ENCODE results near the gene DOCK2. TPM values are rescaled to one million over a fixed set of nuclear protein-coding genes. Genes with fewer than 3 reads are reported as not detected.
"Not testable (repeated sequence)": the region's sequence is repeated elsewhere in the genome, so short reads cannot be mapped to it uniquely, and the experiment has no call there.

Gene DOCK2
- total RNA-seq, 2 experiments from 2014 or later, result 189 to 198 TPM

- CTCF ChIA-PET, result interaction anchor here (0.8 kb wide), 1 partner anchor 20 kb away, joined by 3 read pairs; no protein-coding TSS in a partner anchor
- Mint-ChIP-seq H3K4me3 (no peak overlapping the region), H3K27ac (no peak overlapping the region), H3K27me3 (no peaks in the 10 kb centered on the region), H3K4me1 (peaks cover 46% of the 10 kb centered on the region), H3K9me3 (ENCODE audit: low read depth) (no peaks in the 10 kb centered on the region), H3K36me3 (ENCODE audit: low read depth) (peaks cover 52% of the 10 kb centered on the region)
- POLR2A ChIA-PET, result no interaction called here
- ATAC-seq (no peak), DNase-seq (no peak)
- intact Hi-C loops (cut with DNase I, micrococcal nuclease), result loop anchor here in 1 of 2 experiments (5.0 kb wide), 1 partner anchor 184 kb away; the partner anchor contains the start of gene INSYN2B
Observed at GRCh38 chr5:169798438-169798837, 161.4 kb downstream of the DOCK2 start.

GRCh38 chr5:169798906-169799660 is 162.0 kb downstream of the DOCK2 start:
- Mint-ChIP-seq H3K27me3 (no peaks in the 10 kb centered on the region), H3K27ac (no peak overlapping the region), H3K36me3 (ENCODE audit: low read depth) (peaks cover 53% of the 10 kb centered on the region), H3K9me3 (ENCODE audit: low read depth) (no peaks in the 10 kb centered on the region), H3K4me1 (peaks cover 52% of the 10 kb centered on the region), H3K4me3 (no peak overlapping the region)
- no peak for ATAC-seq
- no peak for DNase-seq
- ChIA-PET POLR2A (no interaction called here), CTCF (interaction anchor here (0.8 to 1.5 kb wide), 2 partner anchors 10 to 21 kb away, joined by 3 read pairs; no protein-coding TSS in a partner anchor)
- intact Hi-C loops (cut with DNase I, micrococcal nuclease), result loop anchor here in 1 of 2 experiments (5.0 kb wide), 1 partner anchor 183 kb away; the partner anchor contains the start of gene INSYN2B

- Mint-ChIP-seq H3K4me3 (no peak overlapping the region), H3K4me1 (peaks cover 60% of the 10 kb centered on the region), H3K9me3 (ENCODE audit: low read depth) (no peaks in the 10 kb centered on the region), H3K27ac (peak overlapping the region; percentile 61), H3K27me3 (no peaks in the 10 kb centered on the region), H3K36me3 (ENCODE audit: low read depth) (peaks cover 60% of the 10 kb centered on the region)
- CTCF ChIA-PET, result no interaction called here
- POLR2A ChIA-PET, result no interaction called here
- ATAC-seq (peak; percentile 34), DNase-seq (peak; percentile 16)
- intact Hi-C loops (cut with DNase I, micrococcal nuclease), result no loop called here
Observed at GRCh38 chr5:169801324-169801777, 164.3 kb downstream of the DOCK2 start.

- H3K27me3 Mint-ChIP-seq, result no peaks in the 10 kb centered on the region
- peaks cover 58% of the 10 kb centered on the region for H3K36me3 Mint-ChIP-seq (ENCODE audit: low read depth)
- CTCF ChIA-PET, result no interaction called here
- no peak for DNase-seq
- H3K27ac Mint-ChIP-seq, result peak overlapping the region; percentile 61
- POLR2A ChIA-PET, result no interaction called here
- H3K9me3 Mint-ChIP-seq (ENCODE audit: low read depth), result no peaks in the 10 kb centered on the region
- ATAC-seq, result no peak
- peaks cover 58% of the 10 kb centered on the region for H3K4me1 Mint-ChIP-seq
- H3K4me3 Mint-ChIP-seq, result no peak overlapping the region
- intact Hi-C loops (cut with DNase I, micrococcal nuclease), result no loop called here
Observed at GRCh38 chr5:169801781-169802180, 164.7 kb downstream of the DOCK2 start.

GRCh38 chr5:169803077-169803981 is 166.3 kb downstream of the DOCK2 start:
- ChIA-PET CTCF (interaction anchor here (0.6 to 0.8 kb wide), 3 partner anchors 29 to 854 kb away, joined by 3 to 5 read pairs (median 3); no protein-coding TSS in a partner anchor), POLR2A (interaction anchor here (1.0 kb wide), 1 partner anchor 964 kb away, joined by 6 read pairs; no protein-coding TSS in a partner anchor)
- DNase-seq (no peak), ATAC-seq (no peak)
- Mint-ChIP-seq H3K27me3 (no peaks in the 10 kb centered on the region), H3K9me3 (ENCODE audit: low read depth) (no peaks in the 10 kb centered on the region), H3K4me1 (peaks cover 54% of the 10 kb centered on the region), H3K36me3 (ENCODE audit: low read depth) (peaks cover 60% of the 10 kb centered on the region), H3K27ac (no peak overlapping the region), H3K4me3 (no peak overlapping the region)
- intact Hi-C loops (cut with DNase I, micrococcal nuclease), result no loop called here

DNA sequence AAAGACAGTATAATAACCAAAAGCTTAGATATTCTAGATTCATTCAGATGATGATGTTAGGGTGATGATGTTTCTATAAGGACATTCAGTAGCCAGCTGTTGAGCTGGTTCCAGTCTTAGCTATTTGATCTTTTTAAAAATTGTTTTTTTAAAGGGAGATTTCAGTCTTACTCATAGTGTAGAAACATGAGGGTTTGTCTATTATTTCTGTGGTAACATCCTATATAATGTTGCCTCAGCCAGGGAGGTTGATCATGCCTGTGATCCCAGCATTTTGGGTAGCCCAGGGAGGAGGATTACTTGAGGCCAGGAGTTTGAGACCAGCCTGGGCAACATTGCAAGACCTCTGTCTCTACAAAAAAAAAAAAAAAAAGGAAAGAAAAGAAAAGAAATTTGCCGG is 167.8 kb downstream of the DOCK2 start:
- POLR2A ChIA-PET, result interaction anchor here (0.6 to 1.9 kb wide), 2 partner anchors 221 to 1303 kb away, joined by 7 to 15 read pairs; partner anchors contain the start of gene SPDL1
- ATAC-seq, result peak; percentile 8
- Mint-ChIP-seq H3K36me3 (ENCODE audit: low read depth) (peaks cover 62% of the 10 kb centered on the region), H3K27me3 (no peaks in the 10 kb centered on the region), H3K4me1 (peaks cover 54% of the 10 kb centered on the region), H3K4me3 (peak overlapping the region; percentile 38), H3K27ac (peak overlapping the region; percentile 98), H3K9me3 (ENCODE audit: low read depth) (no peaks in the 10 kb centered on the region)
- CTCF ChIA-PET, result interaction anchor here (0.8 to 1.8 kb wide), 7 partner anchors 10 to 176 kb away, joined by 3 to 4 read pairs (median 3); no protein-coding TSS in a partner anchor
- DNase-seq, result no peak
- intact Hi-C loops (cut with DNase I, micrococcal nuclease), result loop anchor here (1.0 to 5.0 kb wide), 9 partner anchors 102 to 1226 kb away; partner anchors contain the start of genes DOCK2 (in 1 of the 2), PANK3 (in 1 of the 2) and SPDL1 (in 1 of the 2)

GRCh38 chr5:169805527-169805934 is 168.5 kb downstream of the DOCK2 start:
- peaks cover 61% of the 10 kb centered on the region for H3K36me3 Mint-ChIP-seq (ENCODE audit: low read depth)
- peak overlapping the region; percentile 98 for H3K27ac Mint-ChIP-seq
- H3K4me1 Mint-ChIP-seq, result peaks cover 51% of the 10 kb centered on the region
- peak overlapping the region; percentile 38 for H3K4me3 Mint-ChIP-seq
- H3K9me3 Mint-ChIP-seq (ENCODE audit: low read depth), result no peaks in the 10 kb centered on the region
- no peaks in the 10 kb centered on the region for H3K27me3 Mint-ChIP-seq
- peak; percentile 82 for DNase-seq
- ChIA-PET POLR2A (interaction anchor here (0.5 to 1.9 kb wide), 9 partner anchors 23 to 1056 kb away, joined by 3 to 15 read pairs (median 4); partner anchors contain the start of genes DOCK2 and SPDL1), CTCF (interaction anchor here (0.6 to 2.4 kb wide), 8 partner anchors 10 to 1577 kb away, joined by 3 to 8 read pairs (median 4); no protein-coding TSS in a partner anchor)
- intact Hi-C loops (cut with DNase I, micrococcal nuclease), result loop anchor here (1.0 to 5.0 kb wide), 9 partner anchors 102 to 1227 kb away; partner anchors contain the start of genes DOCK2 (in 1 of the 2), PANK3 (in 1 of the 2) and SPDL1 (in 1 of the 2)
- peak; percentile 90 for ATAC-seq

GRCh38 chr5:169805937-169806700 is 169.0 kb downstream of the DOCK2 start:
- Mint-ChIP-seq H3K4me1 (peaks cover 47% of the 10 kb centered on the region), H3K9me3 (ENCODE audit: low read depth) (no peaks in the 10 kb centered on the region), H3K27me3 (no peaks in the 10 kb centered on the region), H3K36me3 (ENCODE audit: low read depth) (peaks cover 66% of the 10 kb centered on the region), H3K4me3 (peak overlapping the region; percentile 38), H3K27ac (peak overlapping the region; percentile 98)
- POLR2A ChIA-PET, result interaction anchor here (0.5 to 1.9 kb wide), 8 partner anchors 22 to 1055 kb away, joined by 3 to 15 read pairs (median 4); partner anchors contain the start of genes DOCK2 and SPDL1
- peak; percentile 70 for ATAC-seq
- no peak for DNase-seq
- intact Hi-C loops (cut with DNase I, micrococcal nuclease), result loop anchor here (1.0 to 5.0 kb wide), 10 partner anchors 27 to 1227 kb away; partner anchors contain the start of genes DOCK2 (in 1 of the 2), PANK3 (in 1 of the 2) and SPDL1 (in 1 of the 2)
- CTCF ChIA-PET, result interaction anchor here (0.6 to 2.4 kb wide), 8 partner anchors 10 to 1578 kb away, joined by 3 to 8 read pairs (median 4); no protein-coding TSS in a partner anchor

DNA sequence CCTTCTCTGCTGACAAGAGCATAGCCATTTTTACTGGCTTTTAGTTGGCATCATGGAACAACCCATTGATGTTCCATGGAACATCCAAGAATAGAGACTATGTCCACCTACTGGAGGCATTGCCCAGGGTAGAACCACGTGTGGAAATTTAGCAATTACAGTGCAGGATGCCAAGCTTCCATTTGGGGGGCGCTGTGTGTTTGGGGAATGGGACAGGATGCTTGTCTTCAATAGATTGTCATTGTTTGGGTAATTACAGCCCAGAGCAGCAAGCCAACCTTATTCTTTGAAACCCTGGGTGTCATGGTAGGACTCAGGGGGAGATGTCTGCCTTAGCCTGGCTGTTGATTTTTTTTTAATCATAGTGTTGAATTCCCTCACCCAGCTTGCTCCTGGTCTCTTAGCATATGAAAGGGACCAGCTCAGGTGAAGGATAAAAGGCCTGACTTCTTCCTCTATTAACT is 171.1 kb downstream of the DOCK2 start:
- POLR2A ChIA-PET, result no interaction called here
- Mint-ChIP-seq H3K4me3 (no peak overlapping the region), H3K27me3 (no peaks in the 10 kb centered on the region), H3K9me3 (ENCODE audit: low read depth) (no peaks in the 10 kb centered on the region), H3K27ac (no peak overlapping the region), H3K4me1 (peaks cover 33% of the 10 kb centered on the region), H3K36me3 (ENCODE audit: low read depth) (peaks cover 68% of the 10 kb centered on the region)
- DNase-seq (no peak), ATAC-seq (no peak)
- intact Hi-C loops (cut with DNase I, micrococcal nuclease), result loop anchor here (5.0 kb wide), 5 partner anchors 151 to 986 kb away; partner anchors contain the start of gene DOCK2 (in 1 of the 2)
- CTCF ChIA-PET, result interaction anchor here (0.7 kb wide), 1 partner anchor 136 kb away, joined by 3 read pairs; no protein-coding TSS in a partner anchor

GRCh38 chr5:169808880-169809279 is 171.8 kb downstream of the DOCK2 start:
- peaks cover 25% of the 10 kb centered on the region for H3K4me1 Mint-ChIP-seq
- H3K27me3 Mint-ChIP-seq; ATAC-seq; H3K9me3 Mint-ChIP-seq (ENCODE audit: low read depth); H3K4me3 Mint-ChIP-seq; DNase-seq; H3K27ac Mint-ChIP-seq; POLR2A ChIA-PET: not testable (repeated sequence)
- intact Hi-C loops (cut with DNase I, micrococcal nuclease), result loop anchor here (5.0 kb wide), 5 partner anchors 152 to 987 kb away; partner anchors contain the start of gene DOCK2 (in 1 of the 2)
- CTCF ChIA-PET, result interaction anchor here (0.7 to 1.2 kb wide), 2 partner anchors 9 to 35 kb away, joined by 3 read pairs; no protein-coding TSS in a partner anchor
- H3K36me3 Mint-ChIP-seq (ENCODE audit: low read depth), result peaks cover 68% of the 10 kb centered on the region

Measured in activated CD4-positive, alpha-beta T cell treated with anti-CD3 and anti-CD28 coated beads for 36 hours (primary cell).